Suprapubic skin (tissue), 4 donors: ENCODE results near the gene CLCN2. TPM values are rescaled to one million over a fixed set of nuclear protein-coding genes. Genes with fewer than 3 reads are reported as not detected.

Source experiments
- DNase-seq, 2 donors: peaks; one replicate each; pipeline ENCODE4 v3.0.0-alpha.2; 2019; ENCODE audit warnings: low spot score in 2 of 2
- H3K27ac ChIP-seq: fragments of 200-600 bp; sonication (generic); one replicate; pipeline ENCODE4 v1.5.1; 2019
- H3K27me3 ChIP-seq: fragments of 200-600 bp; sonication (generic); one replicate; pipeline ENCODE4 v1.5.1; 2019
- H3K36me3 ChIP-seq: fragments of 200-600 bp; sonication (generic); one replicate; pipeline ENCODE4 v1.5.1; 2019
- H3K4me1 ChIP-seq: fragments of 200-600 bp; sonication (generic); one replicate; pipeline ENCODE4 v1.5.1; 2019
- H3K4me3 ChIP-seq: fragments of 200-600 bp; sonication (generic); one replicate; pipeline ENCODE4 v1.5.1; 2019; ENCODE audit warnings: mild to moderate bottlenecking
- H3K9me3 ChIP-seq: fragments of 200-600 bp; sonication (generic); one replicate; pipeline ENCODE4 v1.5.1; 2019
- EP300 ChIP-seq: sonication (generic); formaldehyde crosslinking; IDR thresholded peaks from one replicate; pipeline ENCODE4 v1.6.1; 2017; ENCODE audit warnings: antibody characterized with exemption
- POLR2A ChIP-seq, 2 donors: fragments of 450-650 bp; IDR thresholded peaks; one replicate each; pipeline ENCODE4 v1.6.1; 2017; ENCODE audit warnings: antibody characterized with exemption in 2 of 2, mild to moderate bottlenecking in 2 of 2, moderate library complexity in 2 of 2
- POLR2AphosphoS5 ChIP-seq, 3 donors: sonication (generic); formaldehyde crosslinking; IDR thresholded peaks; one replicate each; pipeline ENCODE4 v1.6.1; 2017; ENCODE audit warnings: antibody characterized with exemption in 3 of 3
- WGBS: methylation state at CpG from one replicate; pipeline ENCODE4 v1.1.5; 2018; 5-methylcytosine and 5-hydroxymethylcytosine counted together
- total RNA-seq, 4 donors: library from RNA; depleted of rRNA; stranded (reverse); fragments of >200 nt; gene quantifications; one replicate each; pipeline ENCODE4 v1.1.0, GENCODE V29; 2016
- TF ChIP-seq, protein P1 (sequence below), 2 donors: fragments of 200-600 bp in 1 of 2; fragments of 450-650 bp in 1 of 2; sonication (generic) in 1 of 2; IDR thresholded peaks; one replicate each; pipeline ENCODE4 v1.5.1; 2016 to 2019; ENCODE audit warnings: antibody characterized with exemption in 2 of 2, mild to moderate bottlenecking in 1 of 2, moderate library complexity in 1 of 2

CLCN2 gene
- total RNA-seq, 4 donors from 2014 or later, result 2.1 to 7.9 (median 3.5) TPM

DNA sequence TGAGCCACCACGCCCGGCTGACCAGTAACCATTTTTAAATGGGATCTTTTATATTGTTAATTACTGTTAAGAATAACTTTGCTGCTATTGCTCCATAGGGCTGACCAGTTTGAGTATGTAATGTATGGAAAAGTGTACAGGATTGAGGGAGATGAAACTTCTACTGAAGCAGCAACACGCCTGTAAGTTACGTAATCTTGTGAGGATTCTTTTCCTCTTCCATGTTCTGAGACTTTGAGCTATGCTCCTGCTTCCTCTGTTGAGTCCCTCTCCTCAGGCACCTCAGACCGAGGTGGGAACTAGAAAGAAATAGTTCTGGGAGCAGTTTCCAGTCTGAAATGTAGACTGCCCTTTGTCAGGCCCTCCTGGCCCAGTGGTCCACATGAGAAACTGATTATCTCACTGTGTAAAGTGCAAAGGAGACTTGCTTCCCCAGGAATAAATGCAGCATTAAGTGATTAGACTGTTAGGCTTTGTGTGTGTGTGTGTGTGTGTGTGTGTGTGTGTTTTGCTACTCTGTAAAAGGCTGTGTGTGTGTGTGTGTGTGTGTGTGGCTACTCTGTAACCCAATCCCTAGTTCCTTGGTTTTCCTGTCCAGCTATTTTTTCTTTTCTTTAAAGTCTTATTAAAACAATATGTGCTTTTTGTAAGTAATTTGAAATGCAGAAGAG is 5.3 kb upstream of the CLCN2 start:
- Histone ChIP-seq H3K4me3 (no peak overlapping the region), H3K36me3 (peaks cover 17% of the 10 kb centered on the region), H3K4me1 (peaks cover 33% of the 10 kb centered on the region), H3K9me3 (no peaks in the 10 kb centered on the region), H3K27ac (no peak overlapping the region), H3K27me3 (no peaks in the 10 kb centered on the region)
- WGBS, result 83% methylated on average over 5 of the region's 5 CpGs
- no peak for DNase-seq
- no peak for TF ChIP-seq POLR2AphosphoS5 (IDR thresholded peaks at IDR 0.05)
- TF ChIP-seq EP300, result no peak

DNA sequence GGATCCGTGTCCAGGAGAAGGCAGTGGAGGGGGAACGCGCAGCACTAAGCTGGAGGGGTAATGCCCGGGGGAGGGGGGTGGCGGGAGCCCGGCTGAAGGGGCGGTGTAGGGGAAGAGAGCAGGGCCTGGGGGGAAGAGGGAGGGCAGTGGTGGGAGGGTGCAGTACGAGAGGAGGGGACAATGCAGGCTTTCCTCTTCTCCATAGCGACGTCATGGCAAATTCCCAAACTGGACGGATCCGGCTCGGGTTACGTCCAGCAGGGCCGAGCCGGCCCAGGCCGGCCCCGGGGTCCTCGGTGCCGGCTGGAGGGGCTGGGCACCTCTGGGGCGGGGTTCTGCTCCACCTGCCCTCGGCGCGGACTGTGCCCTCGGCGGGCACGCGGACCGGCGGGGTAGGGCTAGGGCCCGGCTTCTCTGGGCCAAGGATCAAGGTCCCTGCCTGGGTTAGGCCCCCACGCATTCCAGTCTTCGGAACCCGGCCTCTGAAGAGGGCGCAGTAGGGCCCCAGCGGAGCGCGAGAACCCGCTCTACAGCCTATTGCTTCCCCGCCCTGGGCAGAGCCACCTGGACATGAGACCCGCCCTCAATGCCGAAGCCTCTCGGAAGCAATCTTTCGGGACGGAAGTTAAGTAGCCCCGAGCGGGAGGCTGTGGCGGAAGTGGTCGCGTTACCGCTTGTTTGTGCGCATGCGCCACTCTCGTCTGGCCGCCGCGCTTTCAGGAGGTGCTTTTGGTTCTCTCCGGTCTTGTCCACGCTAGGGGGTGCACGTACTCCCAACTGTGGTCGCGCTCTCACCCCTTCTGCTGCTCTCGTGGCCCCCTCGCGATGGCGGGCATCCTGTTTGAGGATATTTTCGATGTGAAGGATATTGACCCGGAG is 1.5 kb upstream of the CLCN2 start:
- H3K27me3 ChIP-seq, result no peaks in the 10 kb centered on the region
- H3K4me1 ChIP-seq, result peaks cover 38% of the 10 kb centered on the region
- DNase-seq, result peak; percentile 98
- WGBS, result under 1% methylated on average over 32 of the region's 68 CpGs
- peak; percentile 44 to 70 for TF ChIP-seq POLR2A (IDR thresholded peaks at IDR 0.05)
- TF ChIP-seq POLR2AphosphoS5 (IDR thresholded peaks at IDR 0.05), result peak in 1 of 3 donors; percentile 27
- TF ChIP-seq, protein P1, sequence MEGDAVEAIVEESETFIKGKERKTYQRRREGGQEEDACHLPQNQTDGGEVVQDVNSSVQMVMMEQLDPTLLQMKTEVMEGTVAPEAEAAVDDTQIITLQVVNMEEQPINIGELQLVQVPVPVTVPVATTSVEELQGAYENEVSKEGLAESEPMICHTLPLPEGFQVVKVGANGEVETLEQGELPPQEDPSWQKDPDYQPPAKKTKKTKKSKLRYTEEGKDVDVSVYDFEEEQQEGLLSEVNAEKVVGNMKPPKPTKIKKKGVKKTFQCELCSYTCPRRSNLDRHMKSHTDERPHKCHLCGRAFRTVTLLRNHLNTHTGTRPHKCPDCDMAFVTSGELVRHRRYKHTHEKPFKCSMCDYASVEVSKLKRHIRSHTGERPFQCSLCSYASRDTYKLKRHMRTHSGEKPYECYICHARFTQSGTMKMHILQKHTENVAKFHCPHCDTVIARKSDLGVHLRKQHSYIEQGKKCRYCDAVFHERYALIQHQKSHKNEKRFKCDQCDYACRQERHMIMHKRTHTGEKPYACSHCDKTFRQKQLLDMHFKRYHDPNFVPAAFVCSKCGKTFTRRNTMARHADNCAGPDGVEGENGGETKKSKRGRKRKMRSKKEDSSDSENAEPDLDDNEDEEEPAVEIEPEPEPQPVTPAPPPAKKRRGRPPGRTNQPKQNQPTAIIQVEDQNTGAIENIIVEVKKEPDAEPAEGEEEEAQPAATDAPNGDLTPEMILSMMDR (IDR thresholded peaks at IDR 0.05), result peak in 1 of 2 donors; percentile 46
- no peak for TF ChIP-seq EP300
- H3K4me3 ChIP-seq, result peak overlapping the region; percentile 64
- no peaks in the 10 kb centered on the region for H3K9me3 ChIP-seq
- peaks cover 8% of the 10 kb centered on the region for H3K36me3 ChIP-seq
- H3K27ac ChIP-seq, result peak overlapping the region; percentile 98

DNA sequence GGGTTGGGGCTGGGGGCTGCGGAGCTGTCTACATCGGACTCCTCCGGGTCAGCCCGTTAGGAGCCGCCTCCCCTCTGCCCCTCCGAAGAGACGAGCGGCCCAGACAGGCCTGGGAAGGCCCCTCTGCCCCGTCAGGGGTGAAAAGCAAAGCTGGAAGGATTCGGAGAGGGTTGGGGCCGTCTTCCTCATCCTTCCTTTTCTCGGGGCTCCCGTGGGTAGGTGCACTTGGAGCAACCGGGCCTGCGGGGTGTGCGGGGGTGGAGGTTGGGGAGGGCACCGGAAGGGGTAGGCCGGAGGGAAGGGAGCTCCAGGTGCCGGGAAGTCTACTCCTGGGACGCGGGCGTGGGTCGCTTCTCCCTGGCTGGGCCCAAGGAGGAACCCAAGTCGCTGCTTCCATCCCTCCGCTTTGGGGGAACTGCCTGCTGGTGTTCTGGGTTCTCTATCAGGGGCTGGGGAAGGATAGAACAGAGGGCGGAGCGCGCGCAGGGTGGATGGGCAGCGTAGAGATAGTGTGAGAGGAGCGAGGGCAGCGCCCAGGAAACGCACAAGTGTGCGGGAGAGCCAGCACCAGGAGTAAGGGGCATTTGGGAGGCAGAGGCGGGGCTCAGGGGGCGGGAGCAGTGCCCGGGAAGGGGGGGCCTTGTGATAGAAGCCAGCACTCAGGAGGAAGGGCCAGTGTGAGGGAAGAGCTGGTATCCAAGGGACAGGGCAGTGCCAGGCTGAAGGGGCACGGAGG is 695 bp upstream of the CLCN2 start:
- H3K4me1 ChIP-seq, result peaks cover 38% of the 10 kb centered on the region
- WGBS, result 0% methylated on average over 29 of the region's 38 CpGs
- TF ChIP-seq, protein P1 (IDR thresholded peaks at IDR 0.05), result no peak
- no peak for TF ChIP-seq EP300
- no peak for TF ChIP-seq POLR2A (IDR thresholded peaks at IDR 0.05)
- no peak for TF ChIP-seq POLR2AphosphoS5 (IDR thresholded peaks at IDR 0.05)
- H3K9me3 ChIP-seq, result no peaks in the 10 kb centered on the region
- H3K27me3 ChIP-seq, result no peaks in the 10 kb centered on the region
- peak overlapping the region; percentile 98 for H3K27ac ChIP-seq
- peak overlapping the region; percentile 64 for H3K4me3 ChIP-seq
- H3K36me3 ChIP-seq, result peaks cover 10% of the 10 kb centered on the region
- DNase-seq, result peak in 1 of 2 donors; percentile 92

DNA sequence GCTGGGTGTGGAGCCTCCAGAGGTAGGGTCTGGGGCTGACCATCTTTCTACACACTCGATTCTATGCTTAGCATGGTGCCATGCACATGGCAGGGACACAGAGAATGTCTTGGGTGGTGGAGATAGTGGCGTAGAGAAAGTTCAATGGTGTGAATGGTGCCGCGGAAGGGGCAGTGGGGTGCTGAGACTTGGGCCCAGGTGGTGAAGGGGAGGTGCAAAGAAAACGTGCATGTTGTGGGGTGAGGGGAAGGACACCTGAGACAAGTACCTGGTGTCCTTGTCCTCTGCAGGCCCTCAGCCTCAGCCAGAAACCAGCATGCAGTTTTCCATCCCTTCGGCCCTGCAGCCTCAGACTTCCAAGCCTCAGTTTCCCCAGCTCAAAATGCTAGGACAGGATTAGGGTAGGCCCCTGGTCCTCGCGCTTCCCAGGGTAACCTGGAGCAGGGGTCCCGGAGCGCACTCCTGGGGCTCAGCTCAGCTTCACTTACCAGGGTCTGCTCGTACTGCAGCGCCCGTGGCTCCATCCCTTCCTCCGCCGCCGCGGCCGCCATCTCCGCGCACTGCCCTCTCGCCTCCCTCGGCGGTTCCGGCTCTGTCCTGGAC is 375 bp downstream of the CLCN2 start:
- TF ChIP-seq POLR2A (IDR thresholded peaks at IDR 0.05), result no peak
- TF ChIP-seq, protein P1 (IDR thresholded peaks at IDR 0.05), result no peak
- TF ChIP-seq EP300, result no peak
- TF ChIP-seq POLR2AphosphoS5 (IDR thresholded peaks at IDR 0.05), result no peak
- H3K36me3 ChIP-seq, result peaks cover 11% of the 10 kb centered on the region
- H3K27me3 ChIP-seq, result no peaks in the 10 kb centered on the region
- peak overlapping the region; percentile 64 for H3K4me3 ChIP-seq
- DNase-seq, result peak in 1 of 2 donors; percentile 73
- WGBS, result 27% methylated on average over 8 of the region's 24 CpGs
- H3K9me3 ChIP-seq, result no peaks in the 10 kb centered on the region
- H3K4me1 ChIP-seq, result peaks cover 38% of the 10 kb centered on the region
- H3K27ac ChIP-seq, result peak overlapping the region; percentile 98
